HL-60/S4 (cell line): ENCODE measurements around the gene MYCL.

Experiments
- in situ Hi-C: fragments of 300-500 bp; cut with MboI; formaldehyde crosslinking; loops from 2 replicates; pipeline ENCODE4 v1.14.3; 2022; ENCODE audit warnings: low sequenced_read_pairs

MYCL gene

GRCh38 chr1:39857126-39857878, 44.4 kb downstream of the MYCL start:
- in situ Hi-C loops = no loop called here

- in situ Hi-C loops = no loop called here
These were observed 47.0 kb downstream of the MYCL start for GRCh38 chr1:39854738-39855137.

DNA sequence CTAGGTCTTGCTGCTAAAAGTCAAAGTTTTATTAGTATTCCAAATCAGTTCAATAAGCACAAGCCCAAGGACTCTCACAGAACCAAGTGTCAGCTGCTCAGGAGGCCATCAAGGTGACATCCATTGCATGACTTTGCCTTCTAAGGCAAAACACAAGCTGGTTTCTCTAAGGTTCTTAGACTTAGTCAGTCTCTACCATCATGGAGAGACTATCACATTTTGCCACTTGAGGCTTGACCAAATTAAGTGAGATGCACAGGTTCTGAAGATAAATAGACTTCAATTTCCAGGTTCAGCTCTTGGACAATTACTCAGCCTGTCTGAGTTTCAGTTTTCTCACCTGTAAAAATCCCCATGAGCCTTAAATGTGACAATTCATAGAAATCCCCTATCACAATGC, 47.4 kb downstream of the MYCL start:
- in situ Hi-C loops = no loop called here

- in situ Hi-C loops = no loop called here
These were observed 48.8 kb downstream of the MYCL start for GRCh38 chr1:39852876-39853275.

DNA sequence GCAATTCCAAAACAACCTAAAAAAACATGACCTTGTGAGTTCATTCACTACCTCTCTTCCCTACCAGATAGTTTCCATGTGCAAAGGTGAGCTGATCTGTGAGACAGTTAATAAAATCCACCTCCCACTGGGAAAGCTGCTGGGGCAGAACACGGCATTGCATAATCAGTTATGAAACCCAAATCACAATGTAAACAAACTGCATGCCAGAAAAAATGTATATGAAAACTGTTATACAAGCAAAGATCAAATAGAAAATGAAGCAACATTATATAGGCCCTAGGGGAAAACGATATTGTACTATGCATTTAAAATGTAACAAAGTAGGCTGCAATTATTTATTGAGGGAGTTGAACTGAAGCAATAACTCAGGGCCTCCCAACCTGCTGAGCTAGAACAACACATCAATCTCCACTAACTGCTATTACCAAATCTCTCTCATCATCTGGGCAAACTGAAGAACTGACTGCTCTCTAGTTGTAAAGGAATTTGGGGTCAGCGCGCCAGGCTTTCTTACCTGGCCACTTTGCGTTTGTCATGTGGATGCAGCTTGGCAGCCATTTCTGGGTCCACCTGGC, 49.4 kb downstream of the MYCL start:
- in situ Hi-C loops = no loop called here

- in situ Hi-C loops = no loop called here
These were observed 51.0 kb downstream of the MYCL start for GRCh38 chr1:39850606-39851216.

DNA sequence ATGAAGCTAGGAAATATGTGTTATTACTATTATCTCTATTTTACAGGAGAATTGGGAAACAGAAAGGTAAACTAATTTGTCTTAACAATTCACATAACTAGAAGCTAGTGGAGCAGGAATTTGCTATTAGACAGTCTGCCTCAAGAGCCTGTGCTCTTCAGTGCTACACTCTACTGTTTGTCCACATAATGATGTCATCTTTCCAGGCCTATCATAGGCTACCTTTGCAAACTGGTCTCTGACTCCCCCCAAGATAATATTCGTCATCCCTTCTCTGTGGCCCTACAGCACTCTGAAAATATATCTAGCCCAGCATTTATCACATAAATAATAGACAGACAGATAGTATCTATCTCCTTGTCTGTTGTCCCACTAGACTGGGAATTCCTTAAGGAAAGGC, 52.5 kb downstream of the MYCL start:
- in situ Hi-C loops = no loop called here

DNA sequence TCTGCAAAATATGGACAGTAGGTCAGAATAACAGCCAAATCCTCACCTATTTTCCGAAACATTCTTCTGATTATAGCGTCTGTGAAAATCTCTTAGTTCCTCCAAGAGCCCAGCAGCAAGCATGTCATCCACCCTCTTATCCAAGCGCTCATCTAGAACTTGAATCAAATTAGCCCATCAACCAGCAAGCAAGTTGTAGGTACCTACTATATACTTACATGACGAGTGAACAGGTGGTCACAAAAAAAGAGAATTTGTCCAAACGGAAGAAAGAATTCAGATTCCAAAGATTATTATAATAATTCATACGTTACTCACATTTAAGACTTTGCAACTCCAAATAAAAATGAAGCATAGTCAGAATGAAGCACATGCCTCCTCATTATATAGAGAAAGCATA, 53.8 kb downstream of the MYCL start:
- in situ Hi-C loops = no loop called here

DNA sequence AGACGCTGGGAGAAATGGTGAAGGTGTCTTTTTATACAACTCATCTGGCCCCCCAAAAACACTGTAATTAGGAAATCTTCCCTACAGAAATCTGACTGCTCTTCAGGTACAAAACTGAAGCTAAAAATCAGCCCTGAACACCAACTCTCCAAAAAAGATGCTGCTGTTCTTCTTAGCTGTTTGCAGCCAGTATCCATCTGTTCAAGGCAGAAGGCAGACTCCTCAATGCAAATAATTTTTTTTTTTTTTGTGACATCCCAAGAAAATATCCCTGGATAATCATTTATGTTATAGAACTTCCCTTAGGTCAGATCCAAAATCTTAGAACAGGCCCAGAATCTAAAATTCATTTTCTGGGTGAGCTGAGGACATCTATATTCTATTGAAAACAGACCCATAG, 54.9 kb downstream of the MYCL start:
- in situ Hi-C loops = no loop called here

GRCh38 chr1:39845569-39846566, 55.8 kb downstream of the MYCL start:
- in situ Hi-C loops = no loop called here
